OCI-LY3 (cell line): Measurements from ENCODE around the gene SHROOM2.

ENCODE experiments used
- H2AFZ ChIP-seq: fragments of 200-600, 300-600 bp; shearing (Covaris generic); 2 replicates; pipeline ENCODE4 v1.6.0; 2014; ENCODE audit warnings: antibody characterized with exemption, low read depth, low read length
- H3K27ac ChIP-seq: fragments of 200-600, 300-600 bp; sonication (generic); 2 replicates; pipeline ENCODE4 v1.5.1; 2014; ENCODE audit warnings: mild to moderate bottlenecking, low read length, moderate library complexity, mixed read lengths
- H3K27me3 ChIP-seq: fragments of 200-600, 300-600 bp; sonication (generic); 2 replicates; pipeline ENCODE4 v1.6.1; 2014; ENCODE audit warnings: low read depth, low read length, mixed read lengths
- H3K36me3 ChIP-seq: fragments of 200-600, 300-600 bp; sonication (generic); replicated peaks from 2 replicates; pipeline ENCODE3; 2014; ENCODE audit warnings: low read depth, low read length, mixed read lengths
- H3K4me1 ChIP-seq: fragments of 300-600, 200-600 bp; sonication (generic); 2 replicates; pipeline ENCODE4 v1.6.1; 2014; ENCODE audit warnings: low read length, mixed read lengths
- H3K4me2 ChIP-seq: fragments of 200-600, 300-600 bp; sonication (generic); 2 replicates; pipeline ENCODE4 v1.6.1; 2014; ENCODE audit warnings: low read length, mixed read lengths
- H3K4me3 ChIP-seq: fragments of 300-600, 200-600 bp; sonication (generic); 2 replicates; pipeline ENCODE4 v1.5.1; 2014; ENCODE audit warnings: antibody characterized with exemption, mild to moderate bottlenecking, low read length, moderate library complexity
- H3K79me2 ChIP-seq: fragments of 300-600, 200-600 bp; shearing (Covaris generic); 2 replicates; pipeline ENCODE4 v1.6.1; 2014; ENCODE audit warnings: mild to moderate bottlenecking, low read length, mixed read lengths
- H3K9ac ChIP-seq: fragments of 300-600, 200-600 bp; shearing (Covaris generic); 2 replicates; pipeline ENCODE4 v1.6.0; 2014; ENCODE audit warnings: mild to moderate bottlenecking, low read length, moderate library complexity
- H3K9me3 ChIP-seq: fragments of 200-600, 300-600 bp; shearing (Covaris generic); 2 replicates; pipeline ENCODE4 v1.6.1; 2014; ENCODE audit warnings: low read length, mixed read lengths; ENCODE audit not compliant: insufficient read depth
- H4K20me1 ChIP-seq: fragments of 200-600, 300-600 bp; sonication (generic); 2 replicates; pipeline ENCODE4 v1.6.1; 2016; ENCODE audit warnings: low read length, mixed read lengths; ENCODE audit not compliant: insufficient read depth
- EZH2phosphoT487 ChIP-seq: fragments of 200-600 bp; shearing (Covaris generic); IDR thresholded peaks from 2 replicates; pipeline ENCODE4 v1.6.1; 2018; ENCODE audit warnings: antibody characterized with exemption, mixed run types, low read depth
- TF ChIP-seq, protein P1 (sequence below): fragments of 200-600, 300-600 bp; sonication (generic); IDR thresholded peaks from 2 replicates; pipeline ENCODE4 v1.5.1; 2014; ENCODE audit warnings: antibody characterized with exemption, low read length, low read depth

SHROOM2 gene

DNA sequence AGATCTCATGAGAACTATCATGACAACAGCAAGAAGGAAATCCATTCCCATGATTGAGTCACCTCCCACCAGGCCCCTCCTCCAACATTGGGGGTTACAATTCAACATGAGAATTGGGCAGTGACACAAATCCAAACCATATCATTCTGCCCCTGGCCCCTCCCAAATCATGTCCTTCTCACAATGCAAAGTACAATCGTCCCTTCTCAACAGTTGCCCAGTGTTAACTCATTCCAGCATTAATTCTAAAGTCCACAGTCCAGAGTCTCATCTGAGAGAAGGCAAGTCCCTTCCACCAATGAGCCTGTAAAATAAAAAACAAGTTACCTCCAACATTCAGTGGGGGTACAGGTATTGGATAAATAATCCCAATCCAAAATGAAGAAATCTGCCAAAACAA is 166.1 kb downstream of the SHROOM2 start:
- no peak overlapping the region for H3K4me2 ChIP-seq
- TF ChIP-seq EZH2phosphoT487: no peak
- no peaks in the 10 kb centered on the region for H4K20me1 ChIP-seq
- peaks cover 10% of the 10 kb centered on the region; the same call in 1 of the 2 replicates for H3K27me3 ChIP-seq
- H3K79me2 ChIP-seq: no peaks in the 10 kb centered on the region
- peaks cover 25% of the 10 kb centered on the region for H3K4me1 ChIP-seq
- no peak overlapping the region for H3K27ac ChIP-seq
- H2AFZ ChIP-seq: no peak overlapping the region
- H3K4me3 ChIP-seq: no peak overlapping the region
- peaks cover 3% of the 10 kb centered on the region for H3K36me3 ChIP-seq
- H3K9ac ChIP-seq: no peak overlapping the region
- peaks cover 9% of the 10 kb centered on the region; the same call in 1 of the 2 replicates for H3K9me3 ChIP-seq

- H3K9me3 ChIP-seq: peaks cover 9% of the 10 kb centered on the region; the same call in 1 of the 2 replicates
- H3K4me3 ChIP-seq: no peak overlapping the region
- peak overlapping the region; percentile 58 for H3K4me2 ChIP-seq
- H3K36me3 ChIP-seq: peaks cover 3% of the 10 kb centered on the region
- H3K4me1 ChIP-seq: peaks cover 30% of the 10 kb centered on the region
- no peak overlapping the region; the same call in 1 of the 2 replicates for H3K9ac ChIP-seq
- no peaks in the 10 kb centered on the region for H3K79me2 ChIP-seq
- H3K27me3 ChIP-seq: peaks cover 3% of the 10 kb centered on the region; the same call in 1 of the 2 replicates
- H2AFZ ChIP-seq: no peak overlapping the region
- no peaks in the 10 kb centered on the region for H4K20me1 ChIP-seq
- H3K27ac ChIP-seq: peak overlapping the region; percentile 78
- TF ChIP-seq, protein P1, sequence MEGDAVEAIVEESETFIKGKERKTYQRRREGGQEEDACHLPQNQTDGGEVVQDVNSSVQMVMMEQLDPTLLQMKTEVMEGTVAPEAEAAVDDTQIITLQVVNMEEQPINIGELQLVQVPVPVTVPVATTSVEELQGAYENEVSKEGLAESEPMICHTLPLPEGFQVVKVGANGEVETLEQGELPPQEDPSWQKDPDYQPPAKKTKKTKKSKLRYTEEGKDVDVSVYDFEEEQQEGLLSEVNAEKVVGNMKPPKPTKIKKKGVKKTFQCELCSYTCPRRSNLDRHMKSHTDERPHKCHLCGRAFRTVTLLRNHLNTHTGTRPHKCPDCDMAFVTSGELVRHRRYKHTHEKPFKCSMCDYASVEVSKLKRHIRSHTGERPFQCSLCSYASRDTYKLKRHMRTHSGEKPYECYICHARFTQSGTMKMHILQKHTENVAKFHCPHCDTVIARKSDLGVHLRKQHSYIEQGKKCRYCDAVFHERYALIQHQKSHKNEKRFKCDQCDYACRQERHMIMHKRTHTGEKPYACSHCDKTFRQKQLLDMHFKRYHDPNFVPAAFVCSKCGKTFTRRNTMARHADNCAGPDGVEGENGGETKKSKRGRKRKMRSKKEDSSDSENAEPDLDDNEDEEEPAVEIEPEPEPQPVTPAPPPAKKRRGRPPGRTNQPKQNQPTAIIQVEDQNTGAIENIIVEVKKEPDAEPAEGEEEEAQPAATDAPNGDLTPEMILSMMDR: no peak
- no peak for TF ChIP-seq EZH2phosphoT487
Measured at GRCh38 chrX:9953396-9953795, 167.2 kb downstream of the SHROOM2 start.

DNA sequence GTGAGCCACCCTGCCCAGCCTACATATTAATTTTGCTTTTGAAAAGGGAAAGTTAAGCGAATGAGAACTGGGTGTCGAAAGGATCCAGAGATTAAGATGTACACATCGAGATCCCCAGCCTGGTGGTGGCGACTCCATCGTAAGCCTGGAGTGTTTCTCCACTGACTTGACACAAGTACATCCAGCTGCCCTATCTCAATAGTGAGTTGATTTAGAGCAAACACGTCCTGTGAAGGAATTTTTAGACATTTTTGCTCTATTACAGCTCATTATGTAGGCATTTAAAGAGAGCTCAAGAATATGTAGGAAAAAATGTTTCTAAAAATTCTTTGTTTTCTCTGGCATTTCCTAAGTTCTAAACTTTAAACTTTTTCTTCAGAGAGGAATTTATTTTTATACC is 169.3 kb downstream of the SHROOM2 start:
- Histone ChIP-seq H3K9ac (no peak overlapping the region), H3K27me3 (0 out of 2 replicates have a peak, but pooled peaks cover 8% of the 10 kb centered on the region), H3K79me2 (no peaks in the 10 kb centered on the region), H4K20me1 (no peaks in the 10 kb centered on the region), H2AFZ (no peak overlapping the region), H3K4me3 (no peak overlapping the region), H3K36me3 (peaks cover 3% of the 10 kb centered on the region), H3K4me1 (peaks cover 33% of the 10 kb centered on the region), H3K4me2 (no peak overlapping the region), H3K9me3 (peaks cover 9% of the 10 kb centered on the region; the same call in 1 of the 2 replicates), H3K27ac (no peak overlapping the region)
- TF ChIP-seq, protein P1: no peak
- no peak for TF ChIP-seq EZH2phosphoT487

DNA sequence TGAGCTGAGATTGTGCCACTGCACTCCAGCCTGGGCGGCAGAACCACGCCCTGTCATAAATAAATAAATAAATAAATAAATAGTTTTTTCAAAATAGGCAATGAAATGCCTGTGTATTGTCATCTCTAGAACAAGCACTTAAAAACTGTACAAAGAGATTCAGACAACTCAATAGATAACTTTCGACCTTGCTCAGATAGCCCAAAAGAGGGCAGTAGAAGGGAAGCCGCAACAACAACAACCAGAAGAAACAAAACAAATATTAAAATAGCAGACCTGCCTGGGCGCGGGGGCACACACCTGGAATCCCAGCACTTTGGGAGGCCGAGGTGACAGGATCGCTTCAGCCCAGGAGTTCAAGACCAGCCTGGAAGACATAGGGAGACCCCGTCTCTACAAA is 171.5 kb downstream of the SHROOM2 start:
- Histone ChIP-seq H3K4me3 (peak overlapping the region; percentile 50), H3K9ac (no peak overlapping the region), H3K9me3 (peaks cover 8% of the 10 kb centered on the region; the same call in 1 of the 2 replicates), H3K79me2 (no peaks in the 10 kb centered on the region), H3K4me1 (peaks cover 29% of the 10 kb centered on the region), H3K27ac (no peak overlapping the region), H3K36me3 (peaks cover 3% of the 10 kb centered on the region), H2AFZ (no peak overlapping the region), H3K27me3 (0 out of 2 replicates have a peak, but pooled peaks cover 8% of the 10 kb centered on the region), H3K4me2 (peak overlapping the region; percentile 59), H4K20me1 (no peaks in the 10 kb centered on the region)
- TF ChIP-seq EZH2phosphoT487: no peak
- TF ChIP-seq, protein P1: no peak
